Posterior cingulate gyrus (tissue), 11 donors: Measurements from ENCODE around the gene ADAMTS19.

Experiments
- DNase-seq, 10 donors: peaks; one replicate each; pipeline versions ENCODE4 v3.0.0 to v3.0.0-alpha.2; 2020 to 2021; ENCODE audit warnings: mixed read lengths in 3 of 10
- intact Hi-C: fragments of 100-400 bp; cut with DNase I; formaldehyde crosslinking; loops from one replicate; pipeline ENCODE4 v1.15.1; 2023

The ADAMTS19 gene

GRCh38 chr5:129747572-129748407, 287.7 kb downstream of the ADAMTS19 start, which contains the start of gene MINAR2:
Gene MINAR2, plus strand, starts transcription at chr5:129748094. Its CDS starts 97 bp downstream, at chr5:129748191.
- intact Hi-C loops = no loop called here
- no peak for DNase-seq

- DNase-seq = no peak
- intact Hi-C loops = no loop called here
Measured at GRCh38 chr5:129748913-129749880, 289.1 kb downstream of the ADAMTS19 start.

- intact Hi-C loops = loop anchor here (10.0 kb wide), 1 partner anchor 296 kb away; the partner anchor contains the start of gene ADAMTS19
- no peak for DNase-seq
Measured at GRCh38 chr5:129760636-129761325, 300.7 kb downstream of the ADAMTS19 start.

- DNase-seq = no peak
- intact Hi-C loops = loop anchor here (10.0 kb wide), 1 partner anchor 299 kb away; the partner anchor contains the start of gene ADAMTS19
Measured at GRCh38 chr5:129763651-129764050, 303.6 kb downstream of the ADAMTS19 start.

- intact Hi-C loops = loop anchor here (5.0 to 10.0 kb wide), 3 partner anchors 302 to 1554 kb away; partner anchors contain the start of gene ADAMTS19
Measured at GRCh38 chr5:129766798-129767197, 306.7 kb downstream of the ADAMTS19 start.

GRCh38 chr5:129767927-129768380, 307.9 kb downstream of the ADAMTS19 start:
- peak in 7 of 10 donors; percentile 22 to 74 (median 64) for DNase-seq
- intact Hi-C loops = loop anchor here (1.0 to 10.0 kb wide), 5 partner anchors 303 to 1556 kb away; partner anchors contain the start of gene ADAMTS19

More at GRCh38 chr5:129766798-129767197, 306.7 kb downstream of the ADAMTS19 start:
- no peak for DNase-seq

- no peak for DNase-seq
- intact Hi-C loops = loop anchor here (1.0 to 10.0 kb wide), 5 partner anchors 304 to 1556 kb away; partner anchors contain the start of gene ADAMTS19
Measured at GRCh38 chr5:129768735-129769134, 308.6 kb downstream of the ADAMTS19 start.

GRCh38 chr5:129770024-129770820, 310.1 kb downstream of the ADAMTS19 start:
- intact Hi-C loops = loop anchor here (5.0 kb wide), 1 partner anchor 372 kb away; no protein-coding TSS in a partner anchor
- no peak for DNase-seq

GRCh38 chr5:129771058-129771838, 311.1 kb downstream of the ADAMTS19 start:
- DNase-seq = peak in 8 of 10 donors; percentile 33 to 93 (median 67)
- intact Hi-C loops = loop anchor here (1.0 to 5.0 kb wide), 3 partner anchors 81 to 1339 kb away; no protein-coding TSS in a partner anchor

GRCh38 chr5:129773376-129773775, 313.3 kb downstream of the ADAMTS19 start:
- no peak for DNase-seq
- intact Hi-C loops = loop anchor here (5.0 kb wide), 1 partner anchor 369 kb away; no protein-coding TSS in a partner anchor

- no peak for DNase-seq
- intact Hi-C loops = no loop called here
Measured at GRCh38 chr5:129781594-129781993, 321.5 kb downstream of the ADAMTS19 start.
